Testis (tissue), 2 donors: ENCODE measurements around the gene ZIC5.

Experiments
- POLR2A ChIP-seq: fragments of 450-650 bp; IDR thresholded peaks from one replicate; pipeline ENCODE4 v1.6.1; 2017; ENCODE audit warnings: antibody characterized with exemption, mild to moderate bottlenecking, moderate library complexity
- TF ChIP-seq, protein P1 (sequence below), 3 experiments: fragments of 450-650 bp in 2 of 3; fragments of 200-600 bp in 1 of 3; sonication (generic) in 1 of 3; IDR thresholded peaks; one replicate each; pipeline ENCODE4 v1.5.1; 2016 to 2019; ENCODE audit warnings: antibody characterized with exemption in 3 of 3, mild to moderate bottlenecking in 2 of 3, moderate library complexity in 1 of 3

DNA sequence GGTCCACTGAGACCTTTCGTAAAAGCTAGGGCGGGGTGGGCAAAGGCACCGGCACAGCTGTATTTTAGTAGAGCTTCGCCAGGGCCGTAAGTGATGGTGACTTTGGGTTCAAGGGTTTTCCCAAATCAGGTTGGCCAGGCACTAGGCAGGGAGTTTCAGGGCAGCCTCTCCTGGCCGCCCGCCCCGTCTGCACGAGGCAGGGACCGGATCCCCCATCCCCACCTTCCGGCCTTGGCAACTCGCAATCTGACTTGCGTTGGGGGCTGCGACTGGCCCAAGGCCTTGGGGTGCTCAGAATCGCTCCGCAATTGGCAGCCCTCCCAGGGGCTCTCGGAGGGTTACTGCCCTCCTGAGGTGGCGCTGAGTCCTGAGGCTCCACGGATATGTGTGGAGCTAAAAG, 4.1 kb upstream of the ZIC5 start:
- TF ChIP-seq, protein P1, sequence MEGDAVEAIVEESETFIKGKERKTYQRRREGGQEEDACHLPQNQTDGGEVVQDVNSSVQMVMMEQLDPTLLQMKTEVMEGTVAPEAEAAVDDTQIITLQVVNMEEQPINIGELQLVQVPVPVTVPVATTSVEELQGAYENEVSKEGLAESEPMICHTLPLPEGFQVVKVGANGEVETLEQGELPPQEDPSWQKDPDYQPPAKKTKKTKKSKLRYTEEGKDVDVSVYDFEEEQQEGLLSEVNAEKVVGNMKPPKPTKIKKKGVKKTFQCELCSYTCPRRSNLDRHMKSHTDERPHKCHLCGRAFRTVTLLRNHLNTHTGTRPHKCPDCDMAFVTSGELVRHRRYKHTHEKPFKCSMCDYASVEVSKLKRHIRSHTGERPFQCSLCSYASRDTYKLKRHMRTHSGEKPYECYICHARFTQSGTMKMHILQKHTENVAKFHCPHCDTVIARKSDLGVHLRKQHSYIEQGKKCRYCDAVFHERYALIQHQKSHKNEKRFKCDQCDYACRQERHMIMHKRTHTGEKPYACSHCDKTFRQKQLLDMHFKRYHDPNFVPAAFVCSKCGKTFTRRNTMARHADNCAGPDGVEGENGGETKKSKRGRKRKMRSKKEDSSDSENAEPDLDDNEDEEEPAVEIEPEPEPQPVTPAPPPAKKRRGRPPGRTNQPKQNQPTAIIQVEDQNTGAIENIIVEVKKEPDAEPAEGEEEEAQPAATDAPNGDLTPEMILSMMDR (IDR thresholded peaks at IDR 0.05): no peak
- no peak for TF ChIP-seq POLR2A
